Measurements from ENCODE around the gene GAN.

The GAN gene, protein sequence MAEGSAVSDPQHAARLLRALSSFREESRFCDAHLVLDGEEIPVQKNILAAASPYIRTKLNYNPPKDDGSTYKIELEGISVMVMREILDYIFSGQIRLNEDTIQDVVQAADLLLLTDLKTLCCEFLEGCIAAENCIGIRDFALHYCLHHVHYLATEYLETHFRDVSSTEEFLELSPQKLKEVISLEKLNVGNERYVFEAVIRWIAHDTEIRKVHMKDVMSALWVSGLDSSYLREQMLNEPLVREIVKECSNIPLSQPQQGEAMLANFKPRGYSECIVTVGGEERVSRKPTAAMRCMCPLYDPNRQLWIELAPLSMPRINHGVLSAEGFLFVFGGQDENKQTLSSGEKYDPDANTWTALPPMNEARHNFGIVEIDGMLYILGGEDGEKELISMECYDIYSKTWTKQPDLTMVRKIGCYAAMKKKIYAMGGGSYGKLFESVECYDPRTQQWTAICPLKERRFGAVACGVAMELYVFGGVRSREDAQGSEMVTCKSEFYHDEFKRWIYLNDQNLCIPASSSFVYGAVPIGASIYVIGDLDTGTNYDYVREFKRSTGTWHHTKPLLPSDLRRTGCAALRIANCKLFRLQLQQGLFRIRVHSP

DNA sequence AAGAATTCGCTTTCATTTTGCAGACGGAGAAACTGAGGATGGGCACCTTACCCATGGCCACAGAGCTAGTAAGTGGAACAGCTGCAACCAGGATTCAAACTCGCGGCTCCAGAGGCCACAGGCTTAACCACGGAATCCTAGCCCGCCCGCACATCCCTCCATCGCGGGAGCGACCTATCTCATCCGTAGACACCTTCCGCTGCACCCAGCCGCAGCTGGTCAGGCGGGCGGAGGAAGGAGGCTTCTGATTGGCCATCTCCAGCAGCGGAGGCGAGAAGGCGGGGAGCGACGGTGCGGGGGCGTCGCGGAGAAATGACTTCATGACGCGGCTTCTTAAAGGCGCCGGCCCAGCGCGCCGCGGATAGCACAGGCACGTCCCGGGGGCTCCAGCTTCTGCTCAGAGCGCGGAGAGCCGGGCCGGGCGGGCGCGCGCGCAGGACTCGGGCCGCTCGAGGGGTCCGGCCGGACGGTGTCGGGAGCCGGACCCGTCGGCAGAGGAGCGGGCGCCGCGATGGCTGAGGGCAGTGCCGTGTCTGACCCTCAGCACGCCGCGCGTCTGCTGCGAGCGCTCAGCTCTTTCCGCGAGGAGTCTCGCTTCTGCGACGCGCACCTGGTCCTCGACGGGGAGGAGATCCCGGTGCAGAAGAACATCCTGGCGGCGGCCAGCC, at the start of gene GAN:
GAN (plus strand) TSS at position 360 of the 668 bp plus-strand sequence; CDS start at position 512, 152 bp downstream.
- no peak for FAIRE-seq

- FAIRE-seq = no peak
Observed at GRCh38 chr16:81265052-81265451, 49.7 kb upstream of the GAN start.

- no peak for FAIRE-seq
Observed at GRCh38 chr16:81265658-81266451, 48.9 kb upstream of the GAN start.

- no peak for FAIRE-seq
Observed at GRCh38 chr16:81266680-81267095, 48.1 kb upstream of the GAN start.

DNA sequence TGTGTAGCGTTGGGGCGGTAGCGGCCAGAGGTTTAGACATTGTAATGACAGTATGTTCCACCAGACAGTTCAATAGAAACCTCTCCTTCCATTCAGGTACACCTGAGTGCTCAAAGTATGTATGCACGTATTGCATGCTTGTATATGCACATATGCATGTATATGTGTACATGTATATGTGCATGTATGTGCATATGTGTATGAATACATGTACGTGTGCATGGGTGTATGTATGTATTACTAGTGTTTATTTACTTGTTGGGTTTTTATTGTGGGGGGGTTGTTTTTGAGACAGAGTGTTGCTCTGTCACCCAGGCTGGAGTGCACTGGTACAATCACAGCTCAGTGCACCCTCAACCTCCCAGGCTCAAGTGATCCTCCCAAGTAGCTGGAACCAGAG, 46.3 kb upstream of the GAN start:
- no peak for FAIRE-seq

DNA sequence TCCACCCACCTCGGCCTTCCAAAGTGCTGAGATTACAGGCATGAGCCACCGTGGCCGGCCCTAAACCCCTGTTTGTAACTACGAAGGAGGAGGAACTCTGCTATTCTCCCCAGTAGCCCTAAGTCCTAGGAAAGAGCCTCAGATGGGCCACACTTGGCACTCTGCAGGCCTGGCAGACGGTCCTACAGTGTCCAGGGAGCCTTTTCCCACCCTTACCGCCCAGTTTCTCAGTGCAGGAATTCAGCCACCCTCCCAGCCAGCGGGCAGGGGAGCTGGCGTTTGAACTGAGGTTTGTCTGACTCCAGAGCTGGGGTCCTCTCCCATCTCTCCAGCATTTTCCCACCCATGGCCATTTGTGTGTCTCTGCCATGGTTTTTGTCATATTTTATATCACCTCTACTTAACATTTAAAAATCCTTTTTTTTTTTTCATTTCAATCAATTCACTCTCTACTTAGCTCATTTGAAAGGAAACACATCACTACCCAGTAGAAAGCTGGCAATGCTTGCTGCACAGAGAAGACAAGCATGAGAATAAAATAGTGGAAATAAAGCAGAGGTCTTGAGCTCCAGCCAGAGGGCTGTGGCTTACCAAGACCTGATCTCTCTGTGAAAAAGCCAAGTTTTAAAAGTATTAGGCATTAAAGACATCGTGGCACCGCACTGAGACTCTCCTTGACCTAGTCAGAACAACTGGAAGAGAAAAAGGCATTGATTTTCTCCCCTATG, 41.4 kb upstream of the GAN start:
- FAIRE-seq = no peak

- no peak for FAIRE-seq
Observed at GRCh38 chr16:81275064-81275532, 39.7 kb upstream of the GAN start.

DNA sequence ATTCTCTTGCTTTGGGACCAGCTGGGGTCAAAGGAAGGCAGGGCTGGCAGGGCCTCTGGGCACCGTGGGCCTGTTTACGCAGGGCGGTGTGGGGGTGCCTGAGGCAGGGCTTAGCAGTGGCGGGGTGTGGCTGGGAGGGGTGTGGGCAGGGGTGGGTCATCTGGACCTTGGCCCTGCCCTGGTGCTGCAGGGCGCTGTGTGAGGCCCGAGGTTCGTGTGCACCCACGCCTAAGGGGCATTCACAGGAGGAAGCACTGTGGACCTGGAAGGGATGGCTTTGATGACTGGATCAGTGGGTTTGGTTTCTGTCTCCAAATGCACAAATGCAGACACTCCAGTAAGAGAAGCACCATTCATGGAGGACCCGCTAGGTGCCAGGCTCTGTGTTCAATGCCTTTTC, 39.0 kb upstream of the GAN start:
- no peak for FAIRE-seq

- FAIRE-seq = no peak
Observed at GRCh38 chr16:81276323-81276722, 38.4 kb upstream of the GAN start.

GRCh38 chr16:81277541-81278080, 37.2 kb upstream of the GAN start:
- FAIRE-seq = no peak

DNA sequence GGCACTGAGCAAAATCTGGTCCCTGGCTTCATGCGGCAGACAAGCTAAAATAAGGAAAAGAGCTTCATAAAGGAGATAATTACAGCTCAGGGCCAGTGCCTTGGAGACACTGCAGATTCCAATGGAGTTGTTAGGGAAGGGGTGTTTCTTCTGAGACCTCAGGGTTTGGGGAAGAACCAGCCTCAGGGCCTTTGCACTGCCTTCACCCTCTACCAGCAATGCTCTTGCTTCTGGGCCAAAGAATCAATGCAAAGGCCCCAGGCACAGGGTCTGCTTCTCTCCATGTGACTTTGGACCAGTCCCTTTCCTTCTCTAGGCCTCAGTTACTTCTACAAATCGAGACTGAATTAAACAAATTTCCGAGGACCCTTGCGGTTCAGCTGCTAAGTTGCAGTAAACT, 36.2 kb upstream of the GAN start:
- no peak for FAIRE-seq

DNA sequence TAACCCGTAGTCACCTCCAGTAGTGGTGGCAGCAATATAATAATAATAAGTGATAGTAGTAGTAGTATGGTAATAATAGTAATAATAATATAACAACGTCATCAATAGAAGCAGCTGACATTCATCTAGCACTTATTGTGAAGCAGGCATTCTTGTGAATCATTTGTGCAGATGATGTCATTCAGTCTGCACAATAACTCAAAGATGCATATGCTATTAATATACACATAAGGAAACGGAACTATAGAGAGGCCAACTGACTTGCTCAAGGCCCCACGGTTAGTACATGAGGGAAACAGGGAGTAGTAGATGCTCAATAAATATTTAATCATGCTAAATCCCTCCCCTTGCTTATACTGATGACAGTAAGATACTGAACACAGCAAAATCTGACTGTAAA, 35.4 kb upstream of the GAN start:
- FAIRE-seq = no peak

DNA sequence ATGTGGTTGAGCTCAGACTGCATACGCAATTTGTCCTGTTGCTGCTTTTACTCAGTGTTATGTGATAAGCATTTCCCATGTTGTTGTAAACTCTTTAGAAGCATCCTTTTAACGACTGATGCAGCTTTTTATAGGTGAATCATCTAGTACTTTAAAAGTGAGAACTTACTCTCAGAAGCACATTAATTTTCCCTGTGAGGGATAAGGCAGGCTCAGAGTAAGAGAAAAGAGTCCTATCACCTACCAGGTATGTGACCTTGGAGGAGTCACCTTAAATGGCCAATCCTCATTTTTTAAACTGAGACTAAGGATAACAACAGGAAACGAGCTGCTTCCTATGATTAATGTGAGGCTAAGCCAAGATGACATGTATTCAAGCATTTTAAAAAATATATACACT, 34.4 kb upstream of the GAN start:
- no peak for FAIRE-seq

- FAIRE-seq = no peak
Observed at GRCh38 chr16:81283044-81283443, 31.7 kb upstream of the GAN start.

DNA sequence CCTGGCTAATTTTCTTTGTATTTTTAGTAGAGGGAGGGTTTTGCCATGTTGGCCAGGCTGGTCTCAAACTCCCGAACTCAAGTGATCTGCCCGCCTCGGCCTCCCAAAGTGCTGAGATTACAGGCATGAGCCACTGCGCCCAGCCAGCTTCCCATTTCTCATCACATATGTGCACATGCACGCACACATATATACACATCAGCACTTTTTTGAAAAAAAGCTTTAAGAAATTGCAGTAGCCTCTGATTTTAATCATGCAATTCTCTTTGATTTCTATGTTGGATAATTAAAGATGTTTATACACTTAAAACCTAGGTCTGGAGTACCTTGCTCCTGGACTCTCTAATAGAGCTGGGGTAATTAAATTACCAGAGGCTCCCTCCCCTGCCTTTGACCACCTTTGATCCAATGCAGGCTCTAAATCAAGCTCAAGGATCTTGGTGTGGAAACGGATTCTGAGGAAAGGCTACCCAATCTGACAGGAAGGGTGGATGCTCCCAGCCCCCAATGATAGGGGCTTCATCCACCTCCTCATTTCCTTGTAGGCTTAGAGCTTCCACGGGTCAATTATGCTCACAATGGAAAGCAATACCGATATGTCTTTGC, 29.7 kb upstream of the GAN start:
- no peak for FAIRE-seq

GRCh38 chr16:81286190-81286589, 28.6 kb upstream of the GAN start:
- FAIRE-seq = no peak

DNA sequence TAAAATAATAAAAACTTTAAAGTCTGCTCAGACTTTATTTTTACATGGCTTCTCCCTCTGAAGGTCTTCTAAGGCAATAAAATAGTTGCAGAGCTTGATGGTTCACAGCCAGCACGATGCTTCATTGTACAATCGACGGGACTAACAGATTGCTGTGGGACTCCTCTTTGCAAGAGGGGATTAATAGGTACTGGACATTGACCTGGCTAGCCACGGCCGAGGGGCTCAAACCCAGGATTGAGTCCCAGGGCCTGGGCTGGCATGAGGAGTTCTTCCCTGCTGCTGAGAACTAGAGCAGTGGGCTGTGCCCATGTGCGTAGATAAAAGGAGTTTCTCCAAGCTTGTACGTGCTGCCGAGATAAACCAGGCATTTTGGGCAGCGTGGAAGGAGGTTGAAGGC, 23.6 kb upstream of the GAN start:
- FAIRE-seq = no peak

DNA sequence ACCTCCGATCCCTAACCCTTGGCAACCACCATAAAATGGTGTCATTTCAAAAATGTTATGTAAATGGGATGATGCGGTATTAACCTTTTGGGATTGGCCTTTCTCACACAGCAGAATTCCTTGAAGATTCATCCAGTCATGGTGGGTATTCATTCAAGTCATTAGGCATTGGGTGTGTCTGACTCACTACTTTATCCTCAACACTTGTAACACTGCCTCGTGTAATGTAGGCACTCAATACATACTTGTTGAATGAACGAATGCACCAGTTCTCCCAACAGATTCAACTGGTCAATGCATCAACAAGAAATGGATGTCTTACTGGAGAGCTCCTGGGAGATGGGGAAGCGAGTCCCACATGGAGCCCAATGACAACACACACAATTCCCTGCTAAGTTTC, 21.8 kb upstream of the GAN start:
- FAIRE-seq = no peak

GRCh38 chr16:81293909-81294802, 20.6 kb upstream of the GAN start:
- no peak for FAIRE-seq

DNA sequence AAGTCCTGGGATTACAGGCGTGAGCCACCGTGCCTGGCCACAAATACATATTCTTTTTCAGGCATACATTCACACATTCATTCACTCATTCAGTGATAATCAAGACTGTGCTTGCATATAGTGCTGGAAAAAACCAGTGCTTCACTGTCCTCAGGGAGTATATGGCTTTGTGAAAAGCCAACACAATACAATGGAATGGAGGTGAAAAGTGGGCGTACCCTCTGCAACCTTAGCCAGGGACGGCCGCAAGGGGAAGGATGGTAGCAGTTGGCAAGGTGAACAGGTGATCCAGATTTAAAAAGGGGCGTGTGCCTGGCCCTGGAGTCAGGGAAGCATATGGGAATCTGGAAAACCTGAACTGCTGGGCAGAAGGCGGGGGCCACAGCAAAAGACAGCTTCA, 18.1 kb upstream of the GAN start:
- FAIRE-seq = no peak

DNA sequence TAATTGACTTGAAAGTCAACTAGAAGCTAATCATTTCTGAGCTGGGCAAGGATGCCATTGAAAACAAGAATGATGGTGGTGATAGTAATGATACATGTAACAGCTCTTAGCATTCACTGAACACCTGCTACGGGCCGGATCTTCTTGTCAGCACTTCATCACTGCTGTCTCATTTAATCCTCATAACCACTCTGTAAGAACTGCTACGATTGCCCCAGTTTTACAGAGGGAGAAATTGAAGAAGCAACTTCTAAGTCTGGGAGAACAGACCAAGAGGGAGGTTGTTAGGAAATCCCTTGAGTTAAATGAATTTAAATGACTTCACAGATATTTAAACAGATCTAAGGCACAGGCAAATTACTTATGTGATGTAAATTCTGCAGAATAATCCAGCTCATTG, 7.0 kb upstream of the GAN start:
- no peak for FAIRE-seq

Data from colon (tissue), 2 donors.